ENCODE data around the gene NPAS3.

Gene NPAS3

GRCh38 chr14:33674927-33675326 is 736.2 kb downstream of the NPAS3 start:
- TF ChIP-seq CTCF (IDR thresholded peaks at IDR 0.05): no peak
- TF ChIP-seq ZFX (IDR thresholded peaks at IDR 0.05; ENCODE audit: borderline replicate concordance): no peak
- no peak overlapping the region for H3K27ac ChIP-seq

- no peak for TF ChIP-seq ZFX (IDR thresholded peaks at IDR 0.05; ENCODE audit: borderline replicate concordance)
- TF ChIP-seq CTCF (IDR thresholded peaks at IDR 0.05): no peak
- H3K27ac ChIP-seq: no peak overlapping the region
These were observed 736.9 kb downstream of the NPAS3 start for GRCh38 chr14:33675415-33676130.

- H3K27ac ChIP-seq: no peak overlapping the region
- TF ChIP-seq ZFX (IDR thresholded peaks at IDR 0.05; ENCODE audit: borderline replicate concordance): no peak
- TF ChIP-seq CTCF (IDR thresholded peaks at IDR 0.05): peak; percentile 82
These were observed 737.5 kb downstream of the NPAS3 start for GRCh38 chr14:33676135-33676566.

GRCh38 chr14:33676891-33677290 is 738.2 kb downstream of the NPAS3 start:
- TF ChIP-seq ZFX (IDR thresholded peaks at IDR 0.05; ENCODE audit: borderline replicate concordance) (no peak), CTCF (IDR thresholded peaks at IDR 0.05) (no peak)
- no peak overlapping the region for H3K27ac ChIP-seq

- H3K27ac ChIP-seq: no peak overlapping the region
- no peak for TF ChIP-seq ZFX (IDR thresholded peaks at IDR 0.05; ENCODE audit: borderline replicate concordance)
- TF ChIP-seq CTCF (IDR thresholded peaks at IDR 0.05): no peak
These were observed 739.3 kb downstream of the NPAS3 start for GRCh38 chr14:33678005-33678404.

- TF ChIP-seq CTCF (IDR thresholded peaks at IDR 0.05) (no peak), ZFX (IDR thresholded peaks at IDR 0.05; ENCODE audit: borderline replicate concordance) (no peak)
- H3K27ac ChIP-seq: no peak overlapping the region
These were observed 740.3 kb downstream of the NPAS3 start for GRCh38 chr14:33679025-33679424.

- H3K27ac ChIP-seq: no peak overlapping the region
- TF ChIP-seq CTCF (IDR thresholded peaks at IDR 0.05) (no peak), ZFX (IDR thresholded peaks at IDR 0.05; ENCODE audit: borderline replicate concordance) (no peak)
These were observed 741.0 kb downstream of the NPAS3 start for GRCh38 chr14:33679461-33680225.

Measured in 22Rv1 (cell line).